GM21515 (cell line): ENCODE data around the gene RBM47.

Experiments
- ATAC-seq: cut with Tn5 transposase; IDR thresholded peaks from one replicate; pipeline ENCODE4 v1.9.1; 2021; ENCODE audit not compliant: unreplicated experiment

RBM47 gene

DNA sequence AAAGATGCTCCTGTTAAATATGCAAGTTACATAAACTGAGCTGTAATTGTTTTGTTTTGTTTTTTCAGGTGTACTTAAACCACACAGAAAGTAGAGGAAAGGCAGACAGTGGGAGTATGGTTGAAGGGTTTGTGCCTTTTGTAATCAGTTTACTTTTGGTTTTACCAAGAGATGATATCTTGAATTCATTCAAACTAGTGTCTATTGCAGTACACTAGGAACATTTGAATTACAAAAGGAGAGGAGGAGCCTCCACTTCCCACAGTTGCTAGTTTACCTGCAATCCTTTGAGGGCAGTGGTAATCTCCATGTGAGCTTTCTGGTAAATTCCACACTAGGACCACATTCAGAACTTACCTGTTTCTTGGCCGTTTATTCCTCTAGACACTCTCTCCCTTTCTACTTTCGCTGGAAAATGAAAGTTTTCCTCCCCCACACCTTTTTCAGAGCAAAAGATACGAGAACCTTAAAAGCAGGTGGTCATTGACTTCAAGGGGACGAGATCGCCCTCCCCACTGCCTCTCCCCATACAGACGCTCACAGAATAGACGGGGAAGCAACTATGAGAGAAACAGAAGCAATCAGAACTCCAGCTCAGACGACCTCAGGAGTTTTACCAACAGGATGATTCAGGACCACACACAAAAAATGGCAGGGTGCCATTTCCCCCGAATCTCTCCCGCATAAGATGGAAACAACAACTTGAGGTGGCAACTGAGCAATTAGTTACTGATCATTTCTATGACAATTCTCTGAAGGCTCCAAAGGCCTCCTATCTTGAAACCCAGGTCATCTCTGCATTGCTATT, 3.3 kb downstream of the RBM47 start:
- ATAC-seq, result no peak

DNA sequence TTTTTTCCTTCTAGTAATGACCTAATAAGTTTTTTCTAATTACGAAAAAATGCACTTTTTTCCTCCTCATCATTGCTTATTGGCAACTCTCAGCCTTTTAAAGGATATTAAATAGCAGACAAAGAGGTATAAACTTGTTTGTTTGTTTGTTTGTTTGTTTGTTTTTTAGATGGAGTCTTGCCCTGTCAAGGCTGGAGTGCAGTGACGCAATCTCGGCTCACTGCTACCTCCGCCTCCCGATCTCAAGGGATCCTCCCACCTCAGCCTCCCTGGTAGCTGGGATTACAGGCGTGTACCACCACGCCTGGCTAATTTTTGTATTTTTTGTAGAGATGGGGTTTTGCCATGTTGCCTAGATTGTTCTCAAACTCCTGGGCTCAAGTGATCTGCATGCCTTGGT, 6.0 kb downstream of the RBM47 start:
- ATAC-seq, result no peak

DNA sequence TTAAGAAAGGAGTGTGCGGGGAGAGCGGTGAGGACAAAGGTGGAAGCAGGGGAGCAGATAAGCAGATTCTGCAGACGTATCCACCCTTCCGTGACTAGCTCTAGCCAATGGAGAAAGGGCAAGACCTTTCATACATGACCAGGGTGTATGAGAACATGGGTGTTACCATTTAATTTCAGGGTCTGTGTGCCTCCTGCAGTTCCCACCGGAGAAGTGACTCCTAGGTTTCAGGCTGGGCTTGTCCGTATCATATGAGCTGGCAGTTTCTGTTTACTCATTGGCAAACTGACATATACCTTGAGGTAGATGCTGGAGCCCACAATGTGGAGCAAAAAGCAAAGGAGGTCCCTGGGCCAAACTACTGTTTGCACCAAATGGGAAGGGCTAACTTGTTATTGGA, 6.8 kb downstream of the RBM47 start:
- ATAC-seq, result no peak

DNA sequence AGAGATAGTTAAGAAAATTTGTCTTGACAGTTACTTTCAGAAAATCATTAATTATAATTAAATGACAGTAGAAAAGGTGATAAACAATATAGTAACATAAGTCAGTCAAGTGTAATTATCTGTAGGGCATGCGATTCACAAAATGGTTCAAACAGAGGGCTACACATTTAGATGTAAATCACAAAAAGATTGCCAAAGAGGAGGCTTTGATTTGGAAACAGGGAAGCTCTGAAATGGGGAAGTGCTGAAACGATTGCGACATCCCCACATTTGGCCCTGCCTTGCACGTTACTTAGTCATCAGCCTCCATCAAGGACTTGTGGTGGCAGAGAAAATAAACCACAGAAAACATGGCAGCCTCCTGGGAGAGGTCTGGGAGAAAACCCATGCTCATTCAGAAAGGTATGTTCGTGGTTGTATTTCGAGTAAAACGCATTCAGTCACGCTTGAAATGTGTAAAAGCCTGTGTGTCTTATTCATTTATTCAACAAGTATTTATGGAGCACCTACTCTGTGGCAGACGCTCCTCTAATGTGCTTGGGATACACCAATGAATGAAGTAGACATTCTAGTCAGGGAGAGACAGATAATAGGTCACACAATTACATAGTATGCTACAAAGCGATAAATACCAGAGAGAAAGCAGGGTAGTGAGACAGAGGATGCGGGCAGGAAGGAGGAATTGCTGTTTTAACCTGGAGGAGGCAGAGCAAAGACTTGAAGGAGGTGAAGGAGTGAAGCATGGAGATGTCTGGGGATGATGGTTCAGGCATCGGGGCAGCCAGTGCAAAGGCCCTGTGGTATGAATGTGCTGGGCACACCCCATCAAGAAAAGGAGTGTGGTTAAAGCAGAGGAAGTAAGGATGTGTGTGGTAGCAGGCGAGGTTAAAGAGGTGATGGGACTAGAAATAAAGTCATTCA, 7.8 kb downstream of the RBM47 start:
- ATAC-seq, result peak; percentile 57

DNA sequence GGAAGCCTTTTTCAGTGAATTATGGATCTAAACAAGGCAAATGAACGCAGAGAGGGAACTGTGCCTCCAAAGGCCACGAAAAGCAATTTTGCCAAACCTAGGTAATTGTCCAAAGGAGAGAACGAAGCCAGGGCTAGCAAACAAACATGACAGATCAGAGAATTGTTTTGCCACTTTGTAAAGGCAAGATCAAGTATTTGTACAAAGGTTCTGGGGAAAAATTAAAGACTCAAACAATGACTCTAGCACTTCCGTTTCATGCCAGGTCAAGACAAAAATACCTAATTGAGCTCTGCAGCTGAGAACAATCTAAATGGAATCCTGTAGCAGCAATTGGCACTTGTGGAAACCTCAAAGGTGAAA, 8.5 kb downstream of the RBM47 start:
- no peak for ATAC-seq

DNA sequence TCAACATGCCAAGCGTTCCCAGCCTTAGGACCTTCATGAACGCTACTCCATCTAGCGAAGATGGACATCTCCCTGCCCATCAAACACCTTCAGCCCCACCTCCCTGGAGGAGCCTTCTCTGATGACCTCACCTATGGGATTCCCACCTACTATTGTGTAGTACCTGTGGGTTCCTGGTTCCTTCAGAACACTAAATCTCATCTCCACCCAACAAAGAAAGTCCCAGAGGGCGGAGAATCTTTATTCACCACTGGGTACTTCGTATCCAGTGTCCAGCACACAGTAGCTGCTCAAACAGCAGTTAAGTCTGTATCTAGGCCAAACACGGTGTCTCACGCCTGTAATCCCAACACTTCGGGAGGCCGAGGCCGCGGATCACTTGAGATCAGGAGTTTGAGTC, 10.1 kb downstream of the RBM47 start:
- ATAC-seq, result no peak

DNA sequence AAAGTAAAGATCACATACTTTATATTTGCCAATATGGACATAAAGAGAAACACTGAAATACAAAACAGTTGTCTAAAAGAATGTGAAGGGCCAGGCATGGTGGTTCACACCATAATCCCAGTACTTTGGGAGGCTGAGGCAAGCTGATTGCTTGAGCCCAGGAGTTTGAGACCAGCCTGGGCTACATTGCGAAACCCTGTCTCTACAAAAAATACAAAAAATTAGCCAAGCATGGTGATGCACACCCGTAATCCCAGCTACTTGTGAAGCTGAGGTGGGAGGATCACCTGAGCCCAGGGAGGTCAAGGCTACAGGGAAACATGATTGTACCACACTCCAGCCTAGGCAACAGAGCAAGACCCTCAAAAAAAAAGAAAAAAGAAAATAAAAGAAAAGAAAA, 11.8 kb downstream of the RBM47 start:
- no peak for ATAC-seq

DNA sequence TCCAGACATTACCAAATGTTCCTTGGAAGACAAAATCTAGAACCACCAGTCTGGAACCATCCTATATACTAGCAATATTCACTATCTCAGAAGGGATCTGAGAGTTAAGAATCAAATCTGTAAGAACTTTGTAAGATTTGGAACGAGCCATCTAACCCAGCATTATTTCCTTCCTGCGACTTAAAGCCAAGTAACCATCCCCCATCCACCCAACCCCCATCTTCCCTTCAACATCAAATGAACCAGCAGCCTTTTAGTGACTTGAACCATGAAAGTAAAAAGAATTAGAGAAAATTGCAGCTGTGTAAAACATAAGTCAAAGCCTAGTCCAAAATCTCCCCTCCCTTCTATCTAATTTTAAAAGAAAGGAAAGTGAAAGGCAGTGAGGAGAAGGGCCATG, 15.6 kb downstream of the RBM47 start:
- no peak for ATAC-seq

DNA sequence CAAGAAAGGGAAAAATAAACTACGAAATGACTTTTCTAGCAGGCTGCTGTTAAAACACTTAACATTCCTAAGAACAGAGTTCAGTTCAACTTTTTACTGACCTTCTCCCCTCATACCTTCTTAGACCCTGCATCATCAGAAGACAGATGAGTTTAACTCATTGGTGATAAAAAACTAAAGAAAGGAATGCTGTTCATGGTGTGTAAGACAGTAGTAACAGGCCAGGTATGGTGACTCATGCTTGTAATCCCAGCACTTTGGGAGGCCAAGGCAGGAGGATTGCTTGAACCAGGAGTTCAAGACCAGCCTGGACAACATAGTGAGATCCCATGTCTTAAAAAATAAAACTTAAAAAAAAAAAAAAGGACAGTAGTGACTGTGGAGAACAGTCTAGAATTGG, 16.2 kb downstream of the RBM47 start:
- no peak for ATAC-seq

DNA sequence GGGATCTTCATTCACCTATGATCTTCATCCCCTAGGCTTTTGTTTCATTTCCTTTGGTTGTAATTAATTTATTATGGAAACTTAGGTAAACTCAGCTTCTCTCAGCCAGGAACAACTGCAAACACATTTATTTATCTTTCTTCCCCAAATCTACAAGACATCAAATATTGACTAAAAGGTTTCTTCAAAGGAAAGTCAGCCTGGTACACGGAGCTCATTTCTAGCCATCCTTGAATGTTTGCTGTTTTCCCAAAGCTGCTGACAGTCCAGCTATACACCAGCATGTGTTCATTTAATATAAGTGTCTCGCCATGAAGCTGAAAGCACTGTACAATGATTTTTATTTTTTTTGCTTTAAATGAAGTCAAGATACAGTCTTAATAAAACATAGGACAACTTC, 16.8 kb downstream of the RBM47 start:
- ATAC-seq, result no peak

DNA sequence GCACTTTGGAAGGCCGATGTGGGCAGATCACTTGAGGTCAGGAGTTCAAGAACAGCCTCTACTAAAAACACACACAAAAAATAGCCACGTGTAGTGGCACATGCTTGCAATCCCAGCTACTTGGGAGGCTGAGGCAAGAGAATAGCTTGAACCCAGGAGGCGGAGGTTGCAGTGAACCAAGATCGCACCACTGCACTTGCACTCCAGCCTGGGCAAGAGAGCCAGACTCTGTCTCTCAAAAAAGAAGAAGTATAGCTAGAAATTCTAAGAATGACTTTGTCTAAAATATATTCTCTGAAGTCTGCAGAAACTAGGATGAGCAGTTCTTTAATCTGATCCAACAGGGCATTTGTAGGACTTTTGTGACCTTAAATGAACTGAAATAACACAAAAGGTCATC, 17.4 kb downstream of the RBM47 start:
- ATAC-seq, result no peak

DNA sequence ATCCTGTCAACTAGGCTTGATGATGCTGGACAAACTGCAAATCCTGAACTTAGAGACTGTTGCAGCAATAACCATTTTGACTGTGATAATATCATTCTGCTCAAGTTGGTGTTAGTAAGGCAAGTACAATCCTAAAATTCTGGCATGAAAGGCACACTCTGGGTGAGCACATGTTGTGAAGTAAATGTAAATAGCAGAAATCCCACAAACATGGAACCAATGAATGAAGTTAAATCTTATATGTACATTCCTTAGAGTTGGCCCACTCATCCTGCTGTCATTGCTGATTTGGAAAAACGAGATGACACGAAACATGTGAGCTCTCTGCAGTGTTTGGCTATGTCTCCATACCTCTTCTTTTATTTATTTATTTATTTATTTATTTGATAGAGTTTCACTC, 21.0 kb downstream of the RBM47 start:
- no peak for ATAC-seq

DNA sequence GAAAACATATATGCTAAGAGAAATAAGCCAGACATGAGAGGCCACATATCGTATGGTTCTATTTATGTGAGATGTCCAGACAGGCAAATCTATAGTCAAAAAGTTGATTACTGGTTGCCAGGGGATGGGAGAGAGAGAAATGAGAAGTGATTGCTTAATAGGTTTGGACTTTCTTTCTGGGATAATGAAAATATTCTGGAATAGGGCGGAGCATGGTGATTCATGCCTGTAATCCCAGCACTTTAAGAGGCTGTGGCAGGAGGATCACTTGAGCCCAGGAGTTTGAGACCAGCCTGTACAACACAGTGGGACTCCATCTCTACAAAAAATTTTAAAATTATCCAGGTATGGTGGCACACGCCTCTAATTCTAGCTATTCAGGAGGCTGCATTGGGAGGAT, 22.4 kb downstream of the RBM47 start:
- ATAC-seq, result no peak

DNA sequence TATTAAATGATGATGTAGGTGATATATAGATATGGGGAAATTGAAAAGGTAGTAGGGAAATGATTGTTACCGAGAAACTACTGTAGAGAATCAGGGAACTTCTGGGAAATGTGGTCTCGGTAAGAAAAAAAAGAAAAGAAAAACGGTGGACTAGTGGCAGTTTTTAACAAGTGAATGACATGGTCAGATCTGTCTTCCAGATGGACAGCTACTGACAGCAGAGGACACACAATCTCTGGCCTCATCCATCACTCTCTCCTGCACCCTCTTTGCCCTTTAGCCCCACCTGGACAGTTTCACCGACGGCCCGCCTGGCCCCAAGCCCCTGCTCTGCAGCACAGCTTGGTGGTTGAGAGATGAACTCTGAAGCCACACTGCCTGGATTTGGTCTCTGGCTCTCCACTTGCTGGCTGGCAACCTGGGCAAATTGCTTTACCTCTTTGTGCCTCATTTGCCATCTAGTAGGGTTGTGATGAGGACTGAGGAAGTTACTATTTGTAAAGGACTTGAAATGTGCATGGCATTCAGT, 23.4 kb downstream of the RBM47 start:
- no peak for ATAC-seq

DNA sequence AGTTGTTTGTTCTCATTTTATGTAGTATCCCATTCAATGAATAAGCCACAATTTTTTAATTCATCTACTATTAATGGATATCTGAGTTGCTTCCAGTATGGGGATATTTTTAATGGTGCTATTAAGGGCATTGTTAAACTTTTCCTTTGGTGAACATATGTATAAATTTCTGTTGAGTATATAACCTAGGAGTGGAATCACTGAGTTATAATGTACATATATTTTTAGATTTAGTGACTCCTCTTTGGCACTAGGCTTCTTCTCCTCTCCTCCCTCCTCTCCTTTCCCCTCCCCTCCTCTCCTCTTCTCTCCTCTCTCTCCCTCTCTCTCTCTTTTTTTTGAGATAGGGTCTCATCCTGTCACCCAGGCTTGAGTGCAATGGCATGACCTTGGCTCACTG, 26.4 kb downstream of the RBM47 start:
- ATAC-seq, result no peak

DNA sequence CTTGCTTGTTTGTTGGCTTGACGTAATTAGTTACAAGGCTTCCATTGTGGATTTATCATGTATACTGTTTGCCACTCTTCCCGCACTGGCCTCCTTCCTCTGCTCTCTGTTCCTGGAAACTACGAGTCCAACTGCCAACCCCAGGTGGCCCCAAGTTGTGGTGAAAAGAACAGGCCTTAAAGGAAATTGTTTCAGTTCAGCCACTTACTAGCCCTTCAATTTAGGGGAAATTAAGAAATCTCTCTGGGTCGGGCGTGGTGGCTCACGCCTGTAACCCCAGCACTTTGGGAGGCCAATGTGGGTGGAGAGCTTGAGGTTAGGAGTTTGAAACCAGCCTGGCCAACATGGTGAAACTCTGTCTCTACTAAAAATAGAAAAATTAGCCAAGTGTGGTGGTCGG, 28.0 kb downstream of the RBM47 start:
- no peak for ATAC-seq

DNA sequence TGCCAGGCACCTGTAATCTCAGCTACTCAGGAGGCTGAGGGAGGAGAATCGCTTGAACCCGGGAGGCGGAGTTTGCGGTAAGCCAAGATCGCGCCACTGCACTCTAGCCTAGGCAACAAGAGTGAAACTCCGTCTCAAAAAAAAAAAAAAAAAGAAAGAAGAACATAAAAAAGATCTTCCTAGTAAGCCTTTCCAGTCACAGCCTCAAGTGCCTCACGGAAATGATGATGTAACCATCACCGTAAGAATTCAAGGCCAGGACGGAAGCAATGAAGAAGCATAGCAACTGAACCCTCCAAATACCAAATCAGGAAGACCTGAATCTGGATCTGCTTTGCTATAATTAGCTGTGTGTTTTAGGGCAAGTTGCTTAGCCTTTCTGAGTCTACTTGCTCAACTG, 28.8 kb downstream of the RBM47 start:
- ATAC-seq, result no peak

DNA sequence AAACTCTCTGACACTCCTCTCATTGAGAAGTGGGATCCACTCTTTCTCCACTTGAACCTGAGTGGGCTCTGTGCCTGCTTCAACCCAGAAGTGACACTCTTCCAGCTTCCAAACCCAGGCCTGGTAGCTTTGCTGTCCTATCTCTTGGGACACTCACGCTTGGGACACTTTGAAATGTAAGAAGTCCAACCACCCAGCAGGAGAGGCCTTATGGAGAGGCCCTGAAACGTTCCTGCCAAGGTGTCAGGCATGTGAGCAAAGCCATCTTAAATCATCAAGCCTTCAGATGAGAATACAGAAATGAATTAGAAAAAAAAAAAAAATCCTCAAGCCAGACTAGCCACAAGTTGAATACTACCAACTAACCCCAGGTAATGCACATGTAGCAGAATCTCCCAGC, 30.2 kb downstream of the RBM47 start:
- ATAC-seq, result no peak

DNA sequence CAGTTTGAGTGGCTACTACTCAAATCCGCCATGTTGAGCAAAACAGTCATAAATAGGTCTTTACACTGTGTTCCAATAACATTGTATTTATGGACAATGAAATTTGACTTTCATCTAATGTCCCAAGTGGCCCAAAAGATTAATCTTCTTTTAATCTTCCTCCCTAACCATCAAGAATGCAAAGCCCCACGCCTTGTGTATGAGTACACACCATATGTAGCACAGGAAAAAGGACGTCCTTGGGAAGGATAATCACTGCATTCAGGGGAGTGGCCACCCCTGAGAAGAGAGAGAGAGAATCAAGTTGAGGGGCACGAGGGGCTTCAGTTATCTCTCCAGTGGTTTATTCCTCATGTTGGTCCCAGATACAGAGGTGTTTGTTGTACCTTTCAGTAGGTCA, 33.1 kb downstream of the RBM47 start:
- ATAC-seq, result no peak

DNA sequence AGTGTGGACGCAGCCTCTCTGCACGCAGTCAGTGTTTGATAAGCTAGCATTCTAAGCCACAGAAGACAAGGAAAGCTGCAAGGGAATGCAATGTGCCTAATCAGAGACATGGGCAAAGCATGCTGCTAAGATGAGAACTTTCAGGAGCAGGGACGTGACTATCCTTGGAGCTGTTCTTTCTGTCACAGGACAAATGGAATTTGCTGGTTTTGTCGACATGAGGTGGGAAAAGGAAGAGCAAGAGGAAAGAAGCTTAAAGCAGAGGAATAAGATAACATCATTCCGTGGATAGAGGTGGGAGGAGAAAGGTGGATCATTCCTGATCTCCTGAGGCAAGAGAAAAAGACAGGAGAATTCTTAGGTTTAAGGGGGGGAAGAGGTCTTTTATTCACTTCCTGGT, 33.7 kb downstream of the RBM47 start:
- ATAC-seq, result no peak

DNA sequence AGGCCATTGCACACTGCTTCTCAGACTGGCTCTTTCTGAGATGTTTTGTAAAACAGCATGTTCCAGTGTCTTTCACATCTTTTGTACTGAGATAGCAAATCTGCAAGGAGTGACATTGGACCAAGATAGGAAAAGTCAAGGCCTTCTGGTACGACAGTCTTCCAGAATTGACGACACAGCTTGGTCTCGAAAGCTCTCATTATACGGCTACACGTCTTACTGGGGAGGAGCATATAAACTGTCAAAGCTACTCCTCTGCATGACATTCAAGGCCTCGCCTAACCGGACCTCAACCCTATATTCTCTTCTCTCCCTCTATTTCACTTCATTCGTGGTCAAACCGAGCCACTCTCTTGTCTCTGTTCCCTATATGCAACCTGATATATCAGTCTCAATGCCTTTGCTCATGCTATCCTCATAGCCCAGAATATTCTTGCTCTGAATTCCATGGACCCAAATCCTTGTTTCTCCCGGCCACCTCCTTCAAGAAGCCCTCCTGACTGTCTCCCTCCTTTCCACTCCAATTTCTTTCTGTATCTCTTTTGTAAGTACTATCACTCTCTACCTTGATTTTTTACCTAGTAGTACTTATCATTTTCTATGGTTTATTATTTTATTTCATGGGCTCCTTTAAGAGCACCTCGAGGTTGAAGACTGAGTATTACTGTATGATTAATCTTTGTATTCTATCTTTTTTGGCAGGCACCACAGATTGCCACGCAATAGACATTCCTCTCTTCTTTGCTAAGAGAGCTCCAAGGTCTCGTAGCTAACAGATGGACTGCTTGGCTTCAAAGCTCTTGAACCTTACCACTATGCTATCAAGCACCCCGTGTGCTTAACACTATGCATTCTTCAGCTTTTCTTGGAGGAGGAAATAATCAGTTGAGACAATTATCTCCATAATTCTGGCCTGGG, 35.1 kb downstream of the RBM47 start:
- ATAC-seq, result no peak
